NCI-H460 (cell line): ENCODE data around the gene NOMO2. TPM values are rescaled to one million over a fixed set of nuclear protein-coding genes. Genes with fewer than 3 reads are reported as not detected.

Experiments used
- small RNA-seq, 2 experiments: library from RNA; depleted of rRNA; stranded (forward); fragments of <200 nt; gene quantifications; one replicate each; pipeline ENCODE3, GENCODE V24; 2014
- total RNA-seq: library from RNA; depleted of rRNA; stranded (reverse); fragments of >200 nt; shearing (Covaris generic); gene quantifications from 2 replicates; pipeline ENCODE4 v1.2.3, GENCODE V29; 2014; rRNA removed

NOMO2 gene
- total RNA-seq, 1 experiment from 2014 or later = 184 TPM

Small RNA genes within 50 kb of the gene (small RNA-seq; reads per million reads assigned to genes)
- gene MIR3179-3 (0 reads per million in 2 experiments), gene MIR3179-4 (0 reads per million in 2 experiments), gene MIR3180-3 (0 reads per million in 2 experiments), gene MIR3670-3 (0 reads per million in 2 experiments), gene MIR3670-4 (0 reads per million in 2 experiments), gene MIR6770-3 (0 reads per million in 2 experiments), gene RF00019 (0 reads per million in 2 experiments)

Other genes starting within 250 kb of the NOMO2 start
- not detected in 2 replicates for gene NPIPA8, start 225.4 kb downstream of the NOMO2 start, total RNA-seq
- 3,272 and 4,633 TPM in 2 replicates for gene RPS15A, start 228.2 kb upstream of the NOMO2 start, total RNA-seq
- gene ARL6IP1, start 239.5 kb upstream of the NOMO2 start, total RNA-seq = 309 and 323 TPM in 2 replicates